GM12878 (cell line): Measurements from ENCODE around the gene SACM1L. TPM values are rescaled to one million over a fixed set of nuclear protein-coding genes. Genes with fewer than 3 reads are reported as not detected.
A peak's percentile ranks its signal among the peaks of the same experiment; 100 is the strongest.

Source experiments
- ATAC-seq: fragments of 200-7000 bp; cut with Tn5 transposase; 3 replicates; pipeline ENCODE4 v1.9.1; 2020; ENCODE audit warnings: mild to moderate bottlenecking, moderate library complexity
- BruUV-seq: library from RNA; stranded (reverse); fragments of 400-500 nt; replicated peaks from 2 replicates; lab custom pipeline; 2021; lab: Mats Ljungman, UMichigan
- CTCF ChIA-PET: fragments of 300-600 bp; sonication (Branson Sonifier 250); formaldehyde crosslinking; extraction: SDS; loops from one replicate; lab custom pipeline; 2021; ENCODE audit warnings: inconsistent platforms; lab: Yijun Ruan, JAX
- POLR2A ChIA-PET: fragments of 350-600 bp; formaldehyde crosslinking; extraction: SDS; loops from one replicate; lab custom pipeline; 2021; ENCODE audit warnings: inconsistent platforms; lab: Charles Lee
- RAD21 ChIA-PET: fragments of 300-600 bp; sonication (Branson Sonifier 250); formaldehyde crosslinking; loops from one replicate; lab custom pipeline; 2023; ENCODE audit warnings: antibody characterized with exemption; ENCODE audit not compliant: unreplicated experiment; lab: Charles Lee
- SMC1A ChIA-PET: fragments of 300-600 bp; sonication (Branson Sonifier 250); formaldehyde crosslinking; loops from one replicate; lab custom pipeline; 2023; ENCODE audit not compliant: unreplicated experiment, uncharacterized antibody; lab: Charles Lee
- DNase-seq: peaks from one replicate; pipeline ENCODE4 v3.0.0-alpha.2; 2011; ENCODE audit warnings: low read depth, low spot score
- FAIRE-seq: peaks from 3 replicates; lab custom pipeline; 2011; peaks lifted over from hg19 to GRCh38; lab: Jason Lieb, UNC
- H2AFZ ChIP-seq: 2 replicates; pipeline ENCODE4 v1.6.0; 2011; ENCODE audit warnings: low read depth, low read length, control low read depth; ENCODE audit not compliant: control insufficient read depth
- H3K27ac ChIP-seq: 2 replicates; pipeline ENCODE4 v1.5.1; 2011; ENCODE audit warnings: control low read depth; ENCODE audit not compliant: control insufficient read depth, insufficient read depth
- H3K27me3 ChIP-seq, 2 experiments: replicated peaks in 1 of 2; 2 replicates each; pipeline versions ENCODE4 v1.6.0 to v1.6.1; 2011; ENCODE audit warnings: low read length in 1 of 2; ENCODE audit not compliant: control insufficient read depth in 2 of 2, insufficient read depth in 2 of 2
- H3K36me3 ChIP-seq, 2 experiments: 2 replicates each; pipeline ENCODE4 v1.5.1; 2011; ENCODE audit warnings: low read length in 1 of 2; ENCODE audit not compliant: control insufficient read depth in 2 of 2, insufficient read depth in 2 of 2
- H3K4me1 ChIP-seq: 2 replicates; pipeline ENCODE4 v1.6.1; 2011; ENCODE audit warnings: mild to moderate bottlenecking, low read length, moderate library complexity, mixed read lengths; ENCODE audit not compliant: control insufficient read depth, insufficient read depth
- H3K4me2 ChIP-seq: 2 replicates; pipeline ENCODE4 v1.6.0; 2011; ENCODE audit warnings: control low read depth; ENCODE audit not compliant: control insufficient read depth, insufficient read depth
- H3K4me3 ChIP-seq: fragments of 200-600 bp; sonication (generic); 2 replicates; pipeline ENCODE4 v1.5.1; 2016
- H3K79me2 ChIP-seq: 2 replicates; pipeline ENCODE4 v1.6.0; 2011; ENCODE audit warnings: low read length; ENCODE audit not compliant: control insufficient read depth, insufficient read depth
- H3K9ac ChIP-seq: 2 replicates; pipeline ENCODE4 v1.8.0; 2011; ENCODE audit warnings: low read length, control low read depth, mixed read lengths; ENCODE audit not compliant: control insufficient read depth, insufficient read depth
- H3K9me3 ChIP-seq: replicated peaks from 3 replicates; pipeline ENCODE4 v1.5.1; 2011; ENCODE audit warnings: mild to moderate bottlenecking, low read length; ENCODE audit not compliant: control insufficient read depth, insufficient read depth
- H4K20me1 ChIP-seq: 2 replicates; pipeline ENCODE4 v1.6.0; 2011; ENCODE audit not compliant: control insufficient read depth, insufficient read depth
- ASH2L ChIP-seq: fragments of 300-600, 200-600 bp; sonication (generic); IDR thresholded peaks from 2 replicates; pipeline ENCODE4 v1.6.1; 2017; ENCODE audit warnings: low read depth, mild to moderate bottlenecking, borderline replicate concordance
- CHD2 ChIP-seq: IDR thresholded peaks from 2 replicates; pipeline ENCODE4 v1.6.1; 2011; ENCODE audit warnings: low read depth, low read length, improper control_type of control experiment, borderline replicate concordance
- CREM ChIP-seq: IDR thresholded peaks from 2 replicates; pipeline ENCODE4 v1.6.1; 2014; ENCODE audit warnings: antibody characterized with exemption, low read depth
- CTCF ChIP-seq, 3 experiments: IDR thresholded peaks in 2 of 3; conservative IDR thresholded peaks in 1 of 3; 2 replicates each; pipeline ENCODE4 v1.5.1; 2011; ENCODE audit warnings: low read depth in 3 of 3, low read length in 3 of 3, mild to moderate bottlenecking in 3 of 3, control low read depth in 2 of 3, moderate library complexity in 2 of 3, inconsistent platforms in 1 of 3, mixed read lengths in 1 of 3; ENCODE audit not compliant: control insufficient read depth in 2 of 3, insufficient read depth in 1 of 3; ENCODE audit errors: extremely low read depth in 1 of 3
- FOXK2 ChIP-seq: fragments of 450-650 bp; IDR thresholded peaks from 2 replicates; pipeline ENCODE4 v1.6.1; 2017; ENCODE audit warnings: mild to moderate bottlenecking, moderate library complexity
- GABPA ChIP-seq: IDR thresholded peaks from 2 replicates; pipeline ENCODE4 v1.6.1; 2014; ENCODE audit warnings: antibody characterized with exemption, low read depth, mild to moderate bottlenecking, inconsistent platforms
- NR2F1 ChIP-seq: fragments of 450-650 bp; conservative IDR thresholded peaks from 2 replicates; pipeline ENCODE4 v1.6.1; 2017; ENCODE audit warnings: mild to moderate bottlenecking
- RAD21 ChIP-seq: IDR thresholded peaks from 2 replicates; pipeline ENCODE4 v1.6.1; 2011; ENCODE audit warnings: mild to moderate bottlenecking, low read depth, low read length, moderate library complexity; ENCODE audit not compliant: insufficient read depth
- RAD51 ChIP-seq: fragments of 450-650 bp; IDR thresholded peaks from 2 replicates; pipeline ENCODE4 v1.6.1; 2016; ENCODE audit warnings: moderate library complexity, mild to moderate bottlenecking, inconsistent platforms
- SUZ12 ChIP-seq: fragments of 200-600 bp; sonication (generic); IDR thresholded peaks from one replicate; pipeline ENCODE4 v1.6.1; 2018; ENCODE audit warnings: antibody characterized with exemption, mild to moderate bottlenecking; ENCODE audit not compliant: unreplicated experiment
- TCF12 ChIP-seq: IDR thresholded peaks from 2 replicates; pipeline ENCODE4 v1.6.1; 2011; ENCODE audit warnings: low read depth, mild to moderate bottlenecking, low read length
- USF1 ChIP-seq: IDR thresholded peaks from 2 replicates; pipeline ENCODE4 v1.6.1; 2011; ENCODE audit warnings: borderline replicate concordance, low read depth, mild to moderate bottlenecking, moderate library complexity, mixed read lengths, low read length; ENCODE audit not compliant: insufficient read depth; ENCODE audit errors: extremely low read length
- YBX1 ChIP-seq: fragments of 450-650 bp; IDR thresholded peaks from 2 replicates; pipeline ENCODE4 v1.6.1; 2016; ENCODE audit warnings: antibody characterized with exemption
- WGBS: methylation state at CpG from one replicate; pipeline ENCODE4 v1.1.6; 2016; ENCODE audit warnings: low lambda C conversion rate; ENCODE audit not compliant: insufficient replicate concordance, insufficient coverage; ENCODE audit errors: missing lambda C conversion rate; 5-methylcytosine and 5-hydroxymethylcytosine counted together
- in situ Hi-C: fragments of 300-500 bp; cut with MboI; formaldehyde crosslinking; loops from 9 replicates; pipeline ENCODE4 v1.14.3; 2018; ENCODE audit warnings: mixed read lengths
- intact Hi-C: fragments of 100-400 bp; cut with micrococcal nuclease; formaldehyde crosslinking; loops from one replicate; pipeline ENCODE4 v1.14.2; 2022; ENCODE audit not compliant: unreplicated experiment
- polyA plus RNA-seq, 11 experiments: library from polyadenylated mRNA; depleted of rRNA in 4 of 11; unstranded in 6 of 11; stranded (reverse) in 5 of 11; fragments of >200 nt; fragmentation: Nextera tagmentation in 4 of 11; fragmentation: Illumina TruSeq in 1 of 11; extraction: Ambion mirVana in 4 of 11; extraction: Trizol in 1 of 11; gene quantifications; 1 replicate in 1 of 11; 2 replicates in 10 of 11; pipeline versions ENCODE4 v1.2.1 to v1.2.3, GENCODE V29; 2011 to 2016; ENCODE audit warnings: inconsistent platforms in 2 of 11, missing spikeins in 2 of 11, low read depth in 1 of 11
- total RNA-seq, 4 experiments: library from RNA; depleted of rRNA in 3 of 4; stranded (reverse); fragments of >200 nt in 3 of 4; fragmentation: Illumina TruSeq in 1 of 4; extraction: Trizol in 1 of 4; gene quantifications; 2 replicates each; pipeline versions ENCODE4 v1.2.1 to v1.2.3, GENCODE V29; 2013 to 2021
- TF ChIP-seq, protein P1 (sequence below): IDR thresholded peaks from 2 replicates; pipeline ENCODE4 v1.6.1; 2012; ENCODE audit warnings: improper control_type of control experiment, low read depth, low read length; ENCODE audit not compliant: insufficient replicate concordance

SACM1L gene
- total and polyA plus RNA-seq, 10 of the 15 experiments (the other 5 are each of a cell fraction or from before 2014, with no cell fraction given) = 16.5 to 48.3 (median 28.9) TPM

DNA sequence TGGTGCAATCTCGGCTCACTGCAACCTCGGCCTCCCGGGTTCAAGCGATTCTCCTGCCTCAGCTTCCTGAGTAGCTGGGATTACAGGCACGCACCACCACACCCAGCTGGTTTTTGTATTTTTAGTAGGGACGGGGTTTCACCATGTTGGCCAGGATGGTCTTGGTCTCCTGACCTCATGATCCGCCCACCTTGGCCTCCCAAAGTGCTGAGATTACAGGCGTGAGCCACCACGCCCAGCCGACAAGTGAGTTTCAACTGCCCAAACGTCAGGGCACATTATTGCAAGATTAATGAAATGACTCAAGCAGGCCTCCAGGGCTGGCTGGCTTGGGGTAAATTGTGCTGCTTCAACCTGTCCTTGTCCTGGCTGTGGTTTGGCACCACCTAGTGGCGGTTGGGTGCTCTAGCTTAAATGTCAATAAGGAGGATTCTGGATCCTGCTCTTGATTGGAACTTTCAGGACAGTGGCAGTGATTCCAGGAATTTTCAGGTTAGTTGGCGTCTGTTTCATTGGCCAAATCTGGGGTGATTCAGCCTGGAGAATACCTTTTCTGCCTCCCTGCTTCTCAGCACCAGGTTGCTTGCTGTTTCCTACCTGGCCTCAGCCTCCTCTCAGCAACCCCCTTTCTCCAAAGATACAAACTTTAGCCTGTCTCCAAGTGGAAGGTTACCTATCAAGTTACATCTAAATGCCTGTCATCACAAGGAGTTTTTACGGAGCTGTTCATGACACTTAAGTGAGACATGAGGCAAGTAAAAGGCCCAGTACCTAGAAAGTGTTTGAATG lies 32.4 kb upstream of the SACM1L start:
- H3K9ac ChIP-seq = no peak overlapping the region
- RAD21 ChIA-PET = interaction anchor here (0.6 to 5.0 kb wide), 31 partner anchors 33 to 618 kb away, joined by 3 to 63 read pairs (median 5); partner anchors contain the start of genes LIMD1 and SACM1L
- H3K4me1 ChIP-seq = peaks cover 33% of the 10 kb centered on the region
- ATAC-seq = peak; percentile 88
- SMC1A ChIA-PET = interaction anchor here (0.6 to 5.2 kb wide), 34 partner anchors 8 to 1303 kb away, joined by 3 to 47 read pairs (median 4); partner anchors contain the start of gene LIMD1
- peak; percentile 85 for FAIRE-seq
- peak overlapping the region; percentile 40 for H3K4me2 ChIP-seq
- H3K27me3 ChIP-seq = no peaks in the 10 kb centered on the region
- H4K20me1 ChIP-seq = no peaks in the 10 kb centered on the region; the same call in 1 of the 2 replicates
- no TSS peak for BruUV-seq
- intact Hi-C loops (loop anchor here (1.0 to 5.0 kb wide), 4 partner anchors 44 to 619 kb away; no protein-coding TSS in a partner anchor), in situ Hi-C loops (loop anchor here (5.0 kb wide), 2 partner anchors 59 to 144 kb away; no protein-coding TSS in a partner anchor)
- WGBS = 14% methylated on average over 14 of the region's 14 CpGs
- POLR2A ChIA-PET = interaction anchor here (1.2 to 1.8 kb wide), 4 partner anchors 12 to 61 kb away, joined by 3 to 12 read pairs (median 4); no protein-coding TSS in a partner anchor
- peak; percentile 76 for DNase-seq
- CTCF ChIA-PET = interaction anchor here (0.6 to 7.4 kb wide), 49 partner anchors 8 to 674 kb away, joined by 3 to 88 read pairs (median 4); partner anchors contain the start of gene LIMD1
- no peak overlapping the region for H3K4me3 ChIP-seq
- H2AFZ ChIP-seq = no peak overlapping the region
- peak overlapping the region; percentile 57 for H3K27ac ChIP-seq
- no peaks in the 10 kb centered on the region for H3K9me3 ChIP-seq
- peaks cover 11% of the 10 kb centered on the region for H3K79me2 ChIP-seq
- H3K36me3 ChIP-seq = peaks cover 2 to 7% of the 10 kb centered on the region in 2 experiments; a peak in 3 of 4 replicates
- TF ChIP-seq NR2F1 (no peak), ASH2L (no peak), CTCF (IDR thresholded peaks at IDR 0.05 in 2 of 3, conservative IDR thresholded peaks at IDR 0.05 in 1 of 3; ENCODE audit: control insufficient read depth in 2 of 3, extremely low read depth in 1 of 3, insufficient read depth in 1 of 3, low read depth in 3 of 3, low read length in 3 of 3) (peak; percentile 83 to 93 (median 92)), FOXK2 (no peak; the same call in 1 of the 2 replicates), CHD2 (no peak), GABPA (no peak), RAD51 (no peak), USF1 (no peak), TCF12 (peak; percentile 50; the same call in 1 of the 2 replicates), SUZ12 (no peak), RAD21 (peak; percentile 93), YBX1 (no peak), CREM (peak; percentile 46)
- TF ChIP-seq, protein P1, sequence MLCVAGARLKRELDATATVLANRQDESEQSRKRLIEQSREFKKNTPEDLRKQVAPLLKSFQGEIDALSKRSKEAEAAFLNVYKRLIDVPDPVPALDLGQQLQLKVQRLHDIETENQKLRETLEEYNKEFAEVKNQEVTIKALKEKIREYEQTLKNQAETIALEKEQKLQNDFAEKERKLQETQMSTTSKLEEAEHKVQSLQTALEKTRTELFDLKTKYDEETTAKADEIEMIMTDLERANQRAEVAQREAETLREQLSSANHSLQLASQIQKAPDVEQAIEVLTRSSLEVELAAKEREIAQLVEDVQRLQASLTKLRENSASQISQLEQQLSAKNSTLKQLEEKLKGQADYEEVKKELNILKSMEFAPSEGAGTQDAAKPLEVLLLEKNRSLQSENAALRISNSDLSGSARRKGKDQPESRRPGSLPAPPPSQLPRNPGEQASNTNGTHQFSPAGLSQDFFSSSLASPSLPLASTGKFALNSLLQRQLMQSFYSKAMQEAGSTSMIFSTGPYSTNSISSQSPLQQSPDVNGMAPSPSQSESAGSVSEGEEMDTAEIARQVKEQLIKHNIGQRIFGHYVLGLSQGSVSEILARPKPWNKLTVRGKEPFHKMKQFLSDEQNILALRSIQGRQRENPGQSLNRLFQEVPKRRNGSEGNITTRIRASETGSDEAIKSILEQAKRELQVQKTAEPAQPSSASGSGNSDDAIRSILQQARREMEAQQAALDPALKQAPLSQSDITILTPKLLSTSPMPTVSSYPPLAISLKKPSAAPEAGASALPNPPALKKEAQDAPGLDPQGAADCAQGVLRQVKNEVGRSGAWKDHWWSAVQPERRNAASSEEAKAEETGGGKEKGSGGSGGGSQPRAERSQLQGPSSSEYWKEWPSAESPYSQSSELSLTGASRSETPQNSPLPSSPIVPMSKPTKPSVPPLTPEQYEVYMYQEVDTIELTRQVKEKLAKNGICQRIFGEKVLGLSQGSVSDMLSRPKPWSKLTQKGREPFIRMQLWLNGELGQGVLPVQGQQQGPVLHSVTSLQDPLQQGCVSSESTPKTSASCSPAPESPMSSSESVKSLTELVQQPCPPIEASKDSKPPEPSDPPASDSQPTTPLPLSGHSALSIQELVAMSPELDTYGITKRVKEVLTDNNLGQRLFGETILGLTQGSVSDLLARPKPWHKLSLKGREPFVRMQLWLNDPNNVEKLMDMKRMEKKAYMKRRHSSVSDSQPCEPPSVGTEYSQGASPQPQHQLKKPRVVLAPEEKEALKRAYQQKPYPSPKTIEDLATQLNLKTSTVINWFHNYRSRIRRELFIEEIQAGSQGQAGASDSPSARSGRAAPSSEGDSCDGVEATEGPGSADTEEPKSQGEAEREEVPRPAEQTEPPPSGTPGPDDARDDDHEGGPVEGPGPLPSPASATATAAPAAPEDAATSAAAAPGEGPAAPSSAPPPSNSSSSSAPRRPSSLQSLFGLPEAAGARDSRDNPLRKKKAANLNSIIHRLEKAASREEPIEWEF = no peak
